Loucy (cell line): Measurements from ENCODE around the gene FAR1.

ENCODE experiments used
- H2AFZ ChIP-seq: fragments of 200-600 bp; sonication (generic); 2 replicates; pipeline ENCODE4 v1.6.0; 2016; ENCODE audit warnings: antibody characterized with exemption, mild to moderate bottlenecking, low read length, moderate library complexity
- H3F3A ChIP-seq: fragments of 200-600 bp; 2 replicates; pipeline ENCODE4 v1.6.0; 2016; ENCODE audit warnings: antibody characterized with exemption, low read depth, mild to moderate bottlenecking
- H3K27me3 ChIP-seq: fragments of 200-600 bp; sonication (generic); 2 replicates; pipeline ENCODE4 v1.6.1; 2014; ENCODE audit warnings: low read length, mild to moderate bottlenecking; ENCODE audit not compliant: insufficient read depth, poor library complexity, severe bottlenecking
- H3K36me3 ChIP-seq: fragments of 200-600 bp; sonication (generic); 2 replicates; pipeline ENCODE4 v1.6.1; 2016; ENCODE audit warnings: low read length; ENCODE audit not compliant: insufficient read depth
- H3K4me1 ChIP-seq: fragments of 200-600 bp; sonication (generic); 2 replicates; pipeline ENCODE4 v1.5.1; 2014; ENCODE audit warnings: low read length, mild to moderate bottlenecking; ENCODE audit not compliant: insufficient read depth, poor library complexity, severe bottlenecking
- H3K4me2 ChIP-seq: fragments of 200-600 bp; sonication (generic); 2 replicates; pipeline ENCODE4 v1.6.0; 2014; ENCODE audit warnings: antibody characterized with exemption, low read length, low read depth, mild to moderate bottlenecking; ENCODE audit not compliant: poor library complexity, severe bottlenecking
- H3K4me3 ChIP-seq: fragments of 200-600 bp; sonication (generic); 2 replicates; pipeline ENCODE4 v1.5.1; 2014; ENCODE audit warnings: low read length, mild to moderate bottlenecking, mixed read lengths; ENCODE audit not compliant: poor library complexity, severe bottlenecking
- H3K79me2 ChIP-seq: fragments of 200-600 bp; sonication (generic); 2 replicates; pipeline ENCODE4 v1.6.1; 2014; ENCODE audit warnings: low read length; ENCODE audit not compliant: insufficient read depth
- H3K9ac ChIP-seq: fragments of 200-600 bp; sonication (generic); 2 replicates; pipeline ENCODE4 v1.6.0; 2014; ENCODE audit warnings: mild to moderate bottlenecking, low read depth, low read length, moderate library complexity; ENCODE audit not compliant: poor library complexity, severe bottlenecking
- H3K9me2 ChIP-seq: fragments of 200-600 bp; sonication (generic); replicated peaks from 2 replicates; pipeline ENCODE4 v1.6.1; 2016; ENCODE audit warnings: low read depth, low read length, mixed read lengths
- H3K9me3 ChIP-seq: fragments of 200-600 bp; sonication (generic); 2 replicates; pipeline ENCODE4 v1.6.1; 2014; ENCODE audit warnings: mild to moderate bottlenecking, antibody characterized with exemption, low read length, low read depth; ENCODE audit not compliant: insufficient read depth
- H4K20me1 ChIP-seq: fragments of 200-600 bp; sonication (generic); 2 replicates; pipeline ENCODE4 v1.6.0; 2014; ENCODE audit warnings: antibody characterized with exemption, low read length, mild to moderate bottlenecking; ENCODE audit not compliant: insufficient read depth, poor library complexity, severe bottlenecking
- EZH2phosphoT487 ChIP-seq: fragments of 200-600 bp; IDR thresholded peaks from 2 replicates; pipeline ENCODE4 v1.6.1; 2018; ENCODE audit warnings: antibody characterized with exemption, mild to moderate bottlenecking, moderate library complexity, borderline replicate concordance
- TF ChIP-seq, protein P1 (sequence below): fragments of 200-600 bp; sonication (generic); conservative IDR thresholded peaks from 2 replicates; pipeline ENCODE4 v1.5.1; 2014; ENCODE audit warnings: mild to moderate bottlenecking, antibody characterized with exemption, low read length

The FAR1 gene

GRCh38 chr11:13760115-13760514 lies 91.6 kb downstream of the FAR1 start:
- H3K79me2 ChIP-seq: no peaks in the 10 kb centered on the region
- H3K9me2 ChIP-seq: no peaks in the 10 kb centered on the region
- no peak overlapping the region for H3K4me2 ChIP-seq
- TF ChIP-seq, protein P1, sequence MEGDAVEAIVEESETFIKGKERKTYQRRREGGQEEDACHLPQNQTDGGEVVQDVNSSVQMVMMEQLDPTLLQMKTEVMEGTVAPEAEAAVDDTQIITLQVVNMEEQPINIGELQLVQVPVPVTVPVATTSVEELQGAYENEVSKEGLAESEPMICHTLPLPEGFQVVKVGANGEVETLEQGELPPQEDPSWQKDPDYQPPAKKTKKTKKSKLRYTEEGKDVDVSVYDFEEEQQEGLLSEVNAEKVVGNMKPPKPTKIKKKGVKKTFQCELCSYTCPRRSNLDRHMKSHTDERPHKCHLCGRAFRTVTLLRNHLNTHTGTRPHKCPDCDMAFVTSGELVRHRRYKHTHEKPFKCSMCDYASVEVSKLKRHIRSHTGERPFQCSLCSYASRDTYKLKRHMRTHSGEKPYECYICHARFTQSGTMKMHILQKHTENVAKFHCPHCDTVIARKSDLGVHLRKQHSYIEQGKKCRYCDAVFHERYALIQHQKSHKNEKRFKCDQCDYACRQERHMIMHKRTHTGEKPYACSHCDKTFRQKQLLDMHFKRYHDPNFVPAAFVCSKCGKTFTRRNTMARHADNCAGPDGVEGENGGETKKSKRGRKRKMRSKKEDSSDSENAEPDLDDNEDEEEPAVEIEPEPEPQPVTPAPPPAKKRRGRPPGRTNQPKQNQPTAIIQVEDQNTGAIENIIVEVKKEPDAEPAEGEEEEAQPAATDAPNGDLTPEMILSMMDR: no peak
- no peak for TF ChIP-seq EZH2phosphoT487
- H3F3A ChIP-seq: no peaks in the 10 kb centered on the region
- H2AFZ ChIP-seq: no peak overlapping the region
- H3K4me3 ChIP-seq: no peak overlapping the region
- no peaks in the 10 kb centered on the region for H3K27me3 ChIP-seq
- no peaks in the 10 kb centered on the region for H3K36me3 ChIP-seq
- no peaks in the 10 kb centered on the region for H3K4me1 ChIP-seq
- H4K20me1 ChIP-seq: no peaks in the 10 kb centered on the region
- H3K9me3 ChIP-seq: no peaks in the 10 kb centered on the region
- no peak overlapping the region for H3K9ac ChIP-seq

DNA sequence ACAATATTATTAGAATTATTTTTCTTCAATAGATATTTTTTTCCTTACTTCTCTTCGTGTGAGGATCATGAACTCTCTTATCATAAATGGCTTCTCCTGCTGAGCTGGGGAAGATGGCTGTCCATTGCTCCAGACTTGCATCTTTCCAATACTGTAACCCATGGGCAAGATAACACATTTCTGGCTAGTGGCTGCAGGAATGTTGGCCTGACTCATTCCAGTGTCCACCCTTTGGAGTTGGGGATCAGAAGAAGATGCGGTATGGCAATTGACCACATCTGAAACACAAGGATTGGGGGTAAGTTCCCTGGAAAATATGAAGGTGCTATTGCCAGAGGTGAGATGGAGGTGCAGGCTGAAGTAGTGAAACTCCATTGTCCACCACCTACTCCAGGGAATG lies 92.8 kb downstream of the FAR1 start:
- H3K27me3 ChIP-seq: no peaks in the 10 kb centered on the region
- H3K9ac ChIP-seq: no peak overlapping the region
- no peak overlapping the region for H3K4me3 ChIP-seq
- H3F3A ChIP-seq: no peaks in the 10 kb centered on the region
- H3K9me2 ChIP-seq: no peaks in the 10 kb centered on the region
- H3K9me3 ChIP-seq: no peaks in the 10 kb centered on the region
- no peaks in the 10 kb centered on the region for H3K79me2 ChIP-seq
- no peaks in the 10 kb centered on the region for H3K36me3 ChIP-seq
- H2AFZ ChIP-seq: no peak overlapping the region
- TF ChIP-seq, protein P1: no peak
- no peak for TF ChIP-seq EZH2phosphoT487
- no peaks in the 10 kb centered on the region for H4K20me1 ChIP-seq
- no peak overlapping the region for H3K4me2 ChIP-seq
- H3K4me1 ChIP-seq: no peaks in the 10 kb centered on the region

DNA sequence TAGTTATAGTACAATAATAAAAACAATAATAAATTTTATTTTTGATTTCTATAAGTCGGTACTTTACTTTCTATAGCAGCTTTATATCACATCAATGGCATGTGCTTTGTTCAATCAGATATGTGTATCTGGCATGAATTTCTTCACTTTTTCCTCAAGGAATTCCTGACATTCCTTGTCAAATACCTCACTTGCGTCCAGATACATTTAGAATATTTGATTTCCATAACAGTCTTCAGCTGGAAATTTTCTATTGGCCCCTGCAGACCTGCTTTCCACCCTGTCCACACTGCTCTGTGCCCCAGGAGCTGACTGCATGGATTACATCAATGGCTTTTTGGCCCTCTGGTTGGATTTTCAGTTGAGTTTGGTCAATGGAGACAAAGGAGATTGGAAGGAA lies 93.2 kb downstream of the FAR1 start:
- no peaks in the 10 kb centered on the region for H3K4me1 ChIP-seq
- no peak overlapping the region for H3K4me3 ChIP-seq
- no peaks in the 10 kb centered on the region for H3K79me2 ChIP-seq
- H3K4me2 ChIP-seq: no peak overlapping the region
- no peaks in the 10 kb centered on the region for H4K20me1 ChIP-seq
- no peak overlapping the region for H2AFZ ChIP-seq
- H3K9me2 ChIP-seq: no peaks in the 10 kb centered on the region
- no peaks in the 10 kb centered on the region for H3K36me3 ChIP-seq
- TF ChIP-seq, protein P1: no peak
- TF ChIP-seq EZH2phosphoT487: no peak
- no peaks in the 10 kb centered on the region for H3K9me3 ChIP-seq
- no peak overlapping the region for H3K9ac ChIP-seq
- no peaks in the 10 kb centered on the region for H3K27me3 ChIP-seq
- no peaks in the 10 kb centered on the region for H3F3A ChIP-seq
